Measurements from ENCODE around the gene SMCO4. TPM values are rescaled to one million over a fixed set of nuclear protein-coding genes. Genes with fewer than 3 reads are reported as not detected.

Gene SMCO4
- total and polyA plus RNA-seq, 2 experiments from 2014 or later: 42.2 to 49.0 TPM

- Mint-ChIP-seq H3K4me3 (no peak overlapping the region), H3K27ac (no peak overlapping the region), H3K36me3 (ENCODE audit: low read depth) (no peaks in the 10 kb centered on the region), H3K9me3 (no peaks in the 10 kb centered on the region), H3K4me1 (peaks cover 7% of the 10 kb centered on the region; the same call in 2 of the 3 replicates), H3K27me3 (ENCODE audit: insufficient read depth, low read depth, poor library complexity) (no peaks in the 10 kb centered on the region)
- H3K4me3 ChIP-seq: no peak overlapping the region
- no peak for TF ChIP-seq REST (IDR thresholded peaks at IDR 0.05; ENCODE audit: unreplicated experiment)
- TF ChIP-seq ETS1 (IDR thresholded peaks at IDR 0.05): no peak
- TF ChIP-seq EZH2 (IDR thresholded peaks at IDR 0.05; ENCODE audit: low read depth, unreplicated experiment): no peak
- no peaks in the 10 kb centered on the region for H3K79me2 ChIP-seq (replicated peaks; ENCODE audit: insufficient read depth)
- H3K9me2 ChIP-seq (ENCODE audit: insufficient read depth): no peaks in the 10 kb centered on the region
- H3K4me1 ChIP-seq (ENCODE audit: insufficient read depth): no peaks in the 10 kb centered on the region
- DNase-seq (ENCODE audit: low spot score): no peak
- no peaks in the 10 kb centered on the region for H3K27me3 ChIP-seq (ENCODE audit: insufficient read depth)
- no peaks in the 10 kb centered on the region for H3F3A ChIP-seq (replicated peaks; ENCODE audit: low read depth)
- ATAC-seq: no peak
- H3K36me3 ChIP-seq (ENCODE audit: insufficient read depth): no peaks in the 10 kb centered on the region
- no peak overlapping the region for H3K4me2 ChIP-seq
- peak overlapping the region; percentile 40; the same call in 1 of the 2 replicates for H2AFZ ChIP-seq
- H4K20me1 ChIP-seq (replicated peaks; ENCODE audit: insufficient read depth): no peaks in the 10 kb centered on the region
- no peak overlapping the region for H3K27ac ChIP-seq (ENCODE audit: low read depth)
These were observed 27.7 kb upstream of the SMCO4 start for GRCh38 chr11:93570759-93571413.

GRCh38 chr11:93569496-93569895 lies 26.3 kb upstream of the SMCO4 start:
- Histone ChIP-seq H3K4me1 (ENCODE audit: insufficient read depth) (no peaks in the 10 kb centered on the region), H3K27ac (ENCODE audit: low read depth) (no peak overlapping the region), H3K4me3 (no peak overlapping the region), H3K9me2 (ENCODE audit: insufficient read depth) (no peaks in the 10 kb centered on the region), H3K4me2 (no peak overlapping the region), H4K20me1 (replicated peaks; ENCODE audit: insufficient read depth) (no peaks in the 10 kb centered on the region), H3F3A (replicated peaks; ENCODE audit: low read depth) (no peaks in the 10 kb centered on the region), H3K27me3 (ENCODE audit: insufficient read depth) (no peaks in the 10 kb centered on the region), H3K79me2 (replicated peaks; ENCODE audit: insufficient read depth) (no peaks in the 10 kb centered on the region), H2AFZ (0 out of 2 replicates have a peak overlapping the region, but pooled peaks have one; percentile 47), H3K36me3 (ENCODE audit: insufficient read depth) (no peaks in the 10 kb centered on the region)
- H3K27ac Mint-ChIP-seq: no peak overlapping the region
- no peaks in the 10 kb centered on the region for H3K9me3 Mint-ChIP-seq
- DNase-seq (ENCODE audit: low spot score): no peak
- H3K27me3 Mint-ChIP-seq (ENCODE audit: insufficient read depth, low read depth, poor library complexity): no peaks in the 10 kb centered on the region
- no peaks in the 10 kb centered on the region for H3K36me3 Mint-ChIP-seq (ENCODE audit: low read depth)
- ATAC-seq: no peak
- no peak overlapping the region for H3K4me3 Mint-ChIP-seq
- H3K4me1 Mint-ChIP-seq: peaks cover 7% of the 10 kb centered on the region; the same call in 2 of the 3 replicates
- TF ChIP-seq JUNB (IDR thresholded peaks at IDR 0.05; ENCODE audit: unreplicated experiment) (no peak), ETS1 (IDR thresholded peaks at IDR 0.05) (no peak), NANOG (IDR thresholded peaks at IDR 0.05; ENCODE audit: borderline replicate concordance) (no peak), EZH2 (IDR thresholded peaks at IDR 0.05; ENCODE audit: low read depth, unreplicated experiment) (no peak), ZNF114 (CRISPR knock-in tag; IDR thresholded peaks at IDR 0.05) (no peak), STAT1 (IDR thresholded peaks at IDR 0.05; ENCODE audit: unreplicated experiment) (no peak), EZH2phosphoT487 (IDR thresholded peaks at IDR 0.05; ENCODE audit: unreplicated experiment) (no peak), POLR2AphosphoS5 (IDR thresholded peaks at IDR 0.05; ENCODE audit: low read depth) (no peak), ZNF331 (CRISPR knock-in tag; IDR thresholded peaks at IDR 0.05; ENCODE audit: low read depth) (no peak)

All from GM23338 (cell line).